Ascending aorta (tissue), 2 donors: ENCODE data around the gene TMEM108. TPM values are rescaled to one million over a fixed set of nuclear protein-coding genes. Genes with fewer than 3 reads are reported as not detected.

Experiments used
- DNase-seq, 2 donors: peaks; one replicate each; pipeline ENCODE4 v3.0.0-alpha.2; 2019; ENCODE audit warnings: low spot score in 2 of 2
- H3K27ac ChIP-seq, 2 donors: fragments of 200-600 bp; sonication (generic); one replicate each; pipeline ENCODE4 v1.5.1; 2016 to 2017; ENCODE audit warnings: mild to moderate bottlenecking in 1 of 2
- H3K27me3 ChIP-seq: fragments of 200-600 bp; sonication (generic); one replicate; pipeline ENCODE4 v1.5.1; 2017
- H3K36me3 ChIP-seq, 2 donors: fragments of 200-600 bp; sonication (generic); one replicate each; pipeline ENCODE4 v1.5.1; 2016
- H3K4me1 ChIP-seq, 2 donors: fragments of 200-600 bp; sonication (generic); one replicate each; pipeline ENCODE4 v1.5.1; 2016 to 2017; ENCODE audit warnings: mild to moderate bottlenecking in 1 of 2
- H3K4me3 ChIP-seq, 2 donors: fragments of 200-600 bp; sonication (generic); one replicate each; pipeline ENCODE4 v1.5.1; 2016 to 2017; ENCODE audit warnings: mild to moderate bottlenecking in 1 of 2
- H3K9me3 ChIP-seq, 2 donors: fragments of 200-600 bp; sonication (generic); one replicate each; pipeline ENCODE4 v1.5.1; 2016
- intact Hi-C: fragments of 100-400 bp; cut with DNase I; formaldehyde crosslinking; loops from one replicate; pipeline ENCODE4 v1.15.1; 2023
- total RNA-seq: library from RNA; depleted of rRNA; stranded (reverse); fragments of >200 nt; gene quantifications from one replicate; pipeline ENCODE4 v1.1.0, GENCODE V29; 2016
- TF ChIP-seq, protein P1 (sequence below), 3 experiments: fragments of 200-600 bp in 2 of 3; fragments of 450-650 bp in 1 of 3; sonication (generic) in 2 of 3; IDR thresholded peaks; one replicate each; pipeline ENCODE4 v1.5.1; 2016 to 2019; ENCODE audit warnings: antibody characterized with exemption in 3 of 3, mild to moderate bottlenecking in 1 of 3, moderate library complexity in 1 of 3

Gene TMEM108
- total RNA-seq, 1 donor from 2014 or later: not detected

DNA sequence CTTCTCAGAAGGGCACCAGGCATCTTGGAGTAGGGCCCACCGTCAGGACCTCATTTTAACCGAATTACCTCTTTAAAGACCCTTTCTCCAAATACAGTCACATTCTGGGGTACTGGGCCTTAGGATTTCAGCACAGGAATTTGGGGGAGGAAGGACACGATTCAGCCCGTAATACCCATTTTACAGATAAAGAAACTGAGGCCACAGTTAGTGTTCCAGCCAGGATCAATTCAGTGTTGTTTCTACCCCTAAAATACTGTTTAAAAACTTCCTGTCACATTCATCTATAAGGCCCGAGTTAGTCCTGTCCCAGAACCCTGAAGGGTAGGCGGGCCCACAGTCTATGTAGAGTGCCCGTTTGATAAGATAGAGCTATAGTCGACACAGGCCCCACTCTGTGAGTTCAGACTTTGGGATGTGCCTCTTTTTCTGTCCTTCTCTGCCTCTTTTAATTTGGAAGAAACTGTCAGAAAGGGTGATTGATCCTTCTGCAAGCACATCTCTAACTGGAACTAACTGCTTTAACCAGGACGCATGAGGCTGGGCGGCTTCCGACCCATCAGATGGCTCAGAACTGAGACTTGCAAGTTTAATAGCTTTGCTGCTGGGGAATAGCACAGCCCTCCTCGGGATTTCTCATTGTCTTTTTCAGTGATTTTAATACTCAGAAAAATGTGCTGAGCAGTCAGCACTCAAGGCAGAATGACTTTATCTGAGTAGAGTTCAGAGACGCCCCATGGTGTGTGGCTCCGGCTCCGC, 381.1 kb downstream of the TMEM108 start:
- no peak overlapping the region for H3K4me3 ChIP-seq
- TF ChIP-seq, protein P1, sequence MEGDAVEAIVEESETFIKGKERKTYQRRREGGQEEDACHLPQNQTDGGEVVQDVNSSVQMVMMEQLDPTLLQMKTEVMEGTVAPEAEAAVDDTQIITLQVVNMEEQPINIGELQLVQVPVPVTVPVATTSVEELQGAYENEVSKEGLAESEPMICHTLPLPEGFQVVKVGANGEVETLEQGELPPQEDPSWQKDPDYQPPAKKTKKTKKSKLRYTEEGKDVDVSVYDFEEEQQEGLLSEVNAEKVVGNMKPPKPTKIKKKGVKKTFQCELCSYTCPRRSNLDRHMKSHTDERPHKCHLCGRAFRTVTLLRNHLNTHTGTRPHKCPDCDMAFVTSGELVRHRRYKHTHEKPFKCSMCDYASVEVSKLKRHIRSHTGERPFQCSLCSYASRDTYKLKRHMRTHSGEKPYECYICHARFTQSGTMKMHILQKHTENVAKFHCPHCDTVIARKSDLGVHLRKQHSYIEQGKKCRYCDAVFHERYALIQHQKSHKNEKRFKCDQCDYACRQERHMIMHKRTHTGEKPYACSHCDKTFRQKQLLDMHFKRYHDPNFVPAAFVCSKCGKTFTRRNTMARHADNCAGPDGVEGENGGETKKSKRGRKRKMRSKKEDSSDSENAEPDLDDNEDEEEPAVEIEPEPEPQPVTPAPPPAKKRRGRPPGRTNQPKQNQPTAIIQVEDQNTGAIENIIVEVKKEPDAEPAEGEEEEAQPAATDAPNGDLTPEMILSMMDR (IDR thresholded peaks at IDR 0.05): no peak
- DNase-seq: no peak
- no peak overlapping the region for H3K27ac ChIP-seq
- intact Hi-C loops: no loop called here
- no peaks in the 10 kb centered on the region for H3K9me3 ChIP-seq
- peaks cover 0 to 3% of the 10 kb centered on the region in 2 donors for H3K4me1 ChIP-seq
- H3K27me3 ChIP-seq: no peaks in the 10 kb centered on the region
- no peaks in the 10 kb centered on the region for H3K36me3 ChIP-seq

- intact Hi-C loops: no loop called here
Measured at GRCh38 chr3:133424937-133425869, 387.0 kb downstream of the TMEM108 start.

GRCh38 chr3:133425898-133426297, 387.7 kb downstream of the TMEM108 start:
- Histone ChIP-seq H3K27ac (no peak overlapping the region), H3K4me3 (no peak overlapping the region), H3K4me1 (peaks cover 0 to 3% of the 10 kb centered on the region in 2 donors), H3K36me3 (no peaks in the 10 kb centered on the region), H3K9me3 (no peaks in the 10 kb centered on the region), H3K27me3 (no peaks in the 10 kb centered on the region)
- no peak for DNase-seq
- intact Hi-C loops: no loop called here
- TF ChIP-seq, protein P1 (IDR thresholded peaks at IDR 0.05): no peak

More at GRCh38 chr3:133424937-133425869, 387.0 kb downstream of the TMEM108 start:
- Histone ChIP-seq H3K27ac (no peak overlapping the region), H3K4me3 (no peak overlapping the region), H3K4me1 (peaks cover 0 to 3% of the 10 kb centered on the region in 2 donors), H3K27me3 (no peaks in the 10 kb centered on the region), H3K36me3 (no peaks in the 10 kb centered on the region), H3K9me3 (no peaks in the 10 kb centered on the region)
- TF ChIP-seq, protein P1 (IDR thresholded peaks at IDR 0.05): no peak
- no peak for DNase-seq

DNA sequence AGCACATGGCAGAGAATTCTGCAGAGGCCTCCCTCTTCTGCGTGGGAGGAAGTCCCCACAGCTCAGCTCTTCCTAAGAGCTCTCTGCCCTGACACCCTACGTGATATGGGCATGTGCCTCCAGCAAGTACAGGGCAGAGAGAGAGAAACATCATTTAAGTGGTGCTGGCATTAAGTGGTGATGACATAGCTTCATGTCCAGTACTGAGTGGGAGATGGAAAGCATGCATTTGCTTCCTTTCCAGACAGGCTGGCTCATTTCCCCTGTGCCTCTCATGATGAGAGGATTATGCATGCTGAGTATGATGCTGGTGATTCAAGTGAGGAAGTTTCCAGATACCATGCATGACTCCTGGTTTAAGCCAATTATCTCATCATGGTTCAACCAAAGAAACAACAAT, 388.5 kb downstream of the TMEM108 start:
- no peaks in the 10 kb centered on the region for H3K36me3 ChIP-seq
- peaks cover 0 to 3% of the 10 kb centered on the region in 2 donors for H3K4me1 ChIP-seq
- DNase-seq: no peak
- H3K27me3 ChIP-seq: no peaks in the 10 kb centered on the region
- no peaks in the 10 kb centered on the region for H3K9me3 ChIP-seq
- intact Hi-C loops: no loop called here
- H3K27ac ChIP-seq: no peak overlapping the region
- TF ChIP-seq, protein P1 (IDR thresholded peaks at IDR 0.05): no peak
- no peak overlapping the region for H3K4me3 ChIP-seq

DNA sequence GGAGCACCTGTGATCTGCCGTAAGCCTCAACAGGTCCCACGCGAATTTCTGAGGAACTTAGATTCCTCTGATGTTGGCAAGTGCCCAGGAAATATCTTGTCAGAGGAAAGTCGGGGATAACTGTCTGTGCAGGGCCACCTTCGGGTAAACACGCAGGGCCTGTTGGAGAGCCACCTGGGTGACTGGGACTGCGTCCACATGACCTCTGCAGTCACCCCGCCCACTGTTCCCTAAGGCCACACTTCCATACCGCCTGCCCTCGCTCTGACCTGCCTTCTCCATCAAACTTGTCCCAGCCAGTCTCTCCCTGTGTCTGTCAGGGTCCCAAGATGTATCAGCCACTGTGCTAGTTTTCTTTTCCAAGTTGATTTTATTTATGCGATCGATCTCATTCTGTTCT, 390.4 kb downstream of the TMEM108 start:
- TF ChIP-seq, protein P1 (IDR thresholded peaks at IDR 0.05): no peak
- Histone ChIP-seq H3K9me3 (no peaks in the 10 kb centered on the region), H3K27me3 (no peaks in the 10 kb centered on the region), H3K4me1 (peaks cover 0 to 3% of the 10 kb centered on the region in 2 donors), H3K4me3 (no peak overlapping the region), H3K36me3 (no peaks in the 10 kb centered on the region), H3K27ac (no peak overlapping the region)
- no peak for DNase-seq
- intact Hi-C loops: no loop called here
